HepG2 (cell line): Measurements from ENCODE around the gene UCK2. TPM values are rescaled to one million over a fixed set of nuclear protein-coding genes. Genes with fewer than 3 reads are reported as not detected.

Experiments used
- ATF5 ChIP-seq: sonication (generic); formaldehyde crosslinking; IDR thresholded peaks from 2 replicates; pipeline ENCODE4 v1.4.0; 2020; ENCODE audit warnings: mild to moderate bottlenecking, low read depth, missing genetic modification reagents
- CHCHD3 ChIP-seq: sonication (generic); formaldehyde crosslinking; IDR thresholded peaks from 2 replicates; pipeline ENCODE4 v1.8.0; 2022; ENCODE audit warnings: mild to moderate bottlenecking, missing genetic modification reagents, moderate library complexity
- FOXP1 ChIP-seq, 2 experiments: fragments of 450-650 bp in 1 of 2; IDR thresholded peaks; 2 replicates each; pipeline ENCODE4 v1.6.1; 2017 to 2018; ENCODE audit warnings: antibody characterized with exemption in 1 of 2
- KDM6A ChIP-seq: IDR thresholded peaks from 2 replicates; pipeline ENCODE4 v1.6.1; 2016; ENCODE audit warnings: low read depth
- RARA ChIP-seq: IDR thresholded peaks from 2 replicates; pipeline ENCODE4 v1.6.1; 2016; ENCODE audit warnings: missing genetic modification reagents, missing compliant biosample characterization
- SIN3B ChIP-seq: fragments of 150-350 bp; IDR thresholded peaks from 2 replicates; pipeline ENCODE4 v1.6.1; 2014; ENCODE audit warnings: low read length
- SRSF1 ChIP-seq: fragments of 200-400 bp; formaldehyde crosslinking; optimal IDR thresholded peaks from 2 replicates; pipeline ENCODE3; 2017; ENCODE audit warnings: mild to moderate bottlenecking, low read depth, low read length, moderate library complexity
- ZBTB20 ChIP-seq: sonication (generic); formaldehyde crosslinking; IDR thresholded peaks from 2 replicates; pipeline ENCODE4 v1.8.1; 2023; ENCODE audit warnings: missing genetic modification reagents, low read depth, mild to moderate bottlenecking, borderline replicate concordance
- ZMYM3 ChIP-seq: sonication (generic); formaldehyde crosslinking; IDR thresholded peaks from 2 replicates; pipeline ENCODE4 v1.5.1; 2020; ENCODE audit warnings: mild to moderate bottlenecking, missing genetic modification reagents
- ZNF207 ChIP-seq: fragments of 450-650 bp; IDR thresholded peaks from 2 replicates; pipeline ENCODE4 v1.6.1; 2016; ENCODE audit warnings: antibody characterized with exemption, borderline replicate concordance
- ZNF792 ChIP-seq: IDR thresholded peaks from 2 replicates; pipeline ENCODE4 v1.6.1; 2016
- polyA plus RNA-seq, 8 experiments: library from polyadenylated mRNA; depleted of rRNA in 3 of 8; stranded (reverse) in 7 of 8; unstranded in 1 of 8; fragments of >200 nt; fragmentation: Illumina TruSeq in 4 of 8; extraction: Trizol in 4 of 8; gene quantifications; 2 replicates each; pipeline versions ENCODE4 v1.2.1 to v1.2.3, GENCODE V29; 2011 to 2016; ENCODE audit warnings: low read depth in 4 of 8, missing spikeins in 1 of 8, mixed read lengths in 1 of 8; ENCODE audit not compliant: insufficient read depth in 1 of 8
- total RNA-seq, 5 experiments: library from RNA; depleted of rRNA; stranded (reverse); fragments of >200 nt; fragmentation: Illumina TruSeq; extraction: Trizol; gene quantifications; 2 replicates each; pipeline ENCODE4 v1.2.3, GENCODE V29; 2016; ENCODE audit warnings: low read depth in 1 of 5
- TF ChIP-seq, protein P1 (sequence below): sonication (generic); formaldehyde crosslinking; IDR thresholded peaks from 2 replicates; pipeline ENCODE4 v1.5.0; 2020; ENCODE audit warnings: mild to moderate bottlenecking, missing genetic modification reagents, borderline replicate concordance
- TF ChIP-seq, protein P2 (sequence below): sonication (generic); formaldehyde crosslinking; IDR thresholded peaks from 2 replicates; pipeline ENCODE4 v1.4.0; 2020; ENCODE audit warnings: mild to moderate bottlenecking, missing genetic modification reagents, borderline replicate concordance
- TF ChIP-seq, protein P3 (sequence below): IDR thresholded peaks from 2 replicates; pipeline ENCODE4 v1.6.1; 2016

The UCK2 gene
- total and polyA plus RNA-seq, 2 of the 13 experiments (the other 11 are each of a cell fraction or from before 2014, with no cell fraction given) = 64.3 to 78.0 TPM

GRCh38 chr1:165911609-165912281 is 84.3 kb downstream of the UCK2 start (continued):
- TF ChIP-seq, protein P1, sequence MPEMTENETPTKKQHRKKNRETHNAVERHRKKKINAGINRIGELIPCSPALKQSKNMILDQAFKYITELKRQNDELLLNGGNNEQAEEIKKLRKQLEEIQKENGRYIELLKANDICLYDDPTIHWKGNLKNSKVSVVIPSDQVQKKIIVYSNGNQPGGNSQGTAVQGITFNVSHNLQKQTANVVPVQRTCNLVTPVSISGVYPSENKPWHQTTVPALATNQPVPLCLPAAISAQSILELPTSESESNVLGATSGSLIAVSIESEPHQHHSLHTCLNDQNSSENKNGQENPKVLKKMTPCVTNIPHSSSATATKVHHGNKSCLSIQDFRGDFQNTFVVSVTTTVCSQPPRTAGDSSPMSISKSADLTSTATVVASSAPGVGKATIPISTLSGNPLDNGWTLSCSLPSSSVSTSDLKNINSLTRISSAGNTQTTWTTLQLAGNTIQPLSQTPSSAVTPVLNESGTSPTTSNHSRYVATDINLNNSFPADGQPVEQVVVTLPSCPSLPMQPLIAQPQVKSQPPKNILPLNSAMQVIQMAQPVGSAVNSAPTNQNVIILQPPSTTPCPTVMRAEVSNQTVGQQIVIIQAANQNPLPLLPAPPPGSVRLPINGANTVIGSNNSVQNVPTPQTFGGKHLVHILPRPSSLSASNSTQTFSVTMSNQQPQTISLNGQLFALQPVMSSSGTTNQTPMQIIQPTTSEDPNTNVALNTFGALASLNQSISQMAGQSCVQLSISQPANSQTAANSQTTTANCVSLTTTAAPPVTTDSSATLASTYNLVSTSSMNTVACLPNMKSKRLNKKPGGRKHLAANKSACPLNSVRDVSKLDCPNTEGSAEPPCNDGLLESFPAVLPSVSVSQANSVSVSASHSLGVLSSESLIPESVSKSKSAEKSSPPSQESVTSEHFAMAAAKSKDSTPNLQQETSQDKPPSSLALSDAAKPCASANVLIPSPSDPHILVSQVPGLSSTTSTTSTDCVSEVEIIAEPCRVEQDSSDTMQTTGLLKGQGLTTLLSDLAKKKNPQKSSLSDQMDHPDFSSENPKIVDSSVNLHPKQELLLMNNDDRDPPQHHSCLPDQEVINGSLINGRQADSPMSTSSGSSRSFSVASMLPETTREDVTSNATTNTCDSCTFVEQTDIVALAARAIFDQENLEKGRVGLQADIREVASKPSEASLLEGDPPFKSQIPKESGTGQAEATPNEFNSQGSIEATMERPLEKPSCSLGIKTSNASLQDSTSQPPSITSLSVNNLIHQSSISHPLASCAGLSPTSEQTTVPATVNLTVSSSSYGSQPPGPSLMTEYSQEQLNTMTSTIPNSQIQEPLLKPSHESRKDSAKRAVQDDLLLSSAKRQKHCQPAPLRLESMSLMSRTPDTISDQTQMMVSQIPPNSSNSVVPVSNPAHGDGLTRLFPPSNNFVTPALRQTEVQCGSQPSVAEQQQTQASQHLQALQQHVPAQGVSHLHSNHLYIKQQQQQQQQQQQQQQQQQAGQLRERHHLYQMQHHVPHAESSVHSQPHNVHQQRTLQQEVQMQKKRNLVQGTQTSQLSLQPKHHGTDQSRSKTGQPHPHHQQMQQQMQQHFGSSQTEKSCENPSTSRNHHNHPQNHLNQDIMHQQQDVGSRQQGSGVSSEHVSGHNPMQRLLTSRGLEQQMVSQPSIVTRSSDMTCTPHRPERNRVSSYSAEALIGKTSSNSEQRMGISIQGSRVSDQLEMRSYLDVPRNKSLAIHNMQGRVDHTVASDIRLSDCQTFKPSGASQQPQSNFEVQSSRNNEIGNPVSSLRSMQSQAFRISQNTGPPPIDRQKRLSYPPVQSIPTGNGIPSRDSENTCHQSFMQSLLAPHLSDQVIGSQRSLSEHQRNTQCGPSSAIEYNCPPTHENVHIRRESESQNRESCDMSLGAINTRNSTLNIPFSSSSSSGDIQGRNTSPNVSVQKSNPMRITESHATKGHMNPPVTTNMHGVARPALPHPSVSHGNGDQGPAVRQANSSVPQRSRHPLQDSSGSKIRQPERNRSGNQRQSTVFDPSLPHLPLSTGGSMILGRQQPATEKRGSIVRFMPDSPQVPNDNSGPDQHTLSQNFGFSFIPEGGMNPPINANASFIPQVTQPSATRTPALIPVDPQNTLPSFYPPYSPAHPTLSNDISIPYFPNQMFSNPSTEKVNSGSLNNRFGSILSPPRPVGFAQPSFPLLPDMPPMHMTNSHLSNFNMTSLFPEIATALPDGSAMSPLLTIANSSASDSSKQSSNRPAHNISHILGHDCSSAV (CRISPR knock-in tag) = 0 out of 2 replicates have a peak, but pooled peaks have one; percentile 56
- TF ChIP-seq ATF5 (CRISPR knock-in tag) = no peak
- no peak for TF ChIP-seq ZNF207
- TF ChIP-seq RARA (CRISPR knock-in tag) = peak; percentile 52
- no peak for TF ChIP-seq KDM6A (CRISPR knock-in tag)
- no peak for TF ChIP-seq ZNF792 (CRISPR knock-in tag)
- TF ChIP-seq, protein P2, sequence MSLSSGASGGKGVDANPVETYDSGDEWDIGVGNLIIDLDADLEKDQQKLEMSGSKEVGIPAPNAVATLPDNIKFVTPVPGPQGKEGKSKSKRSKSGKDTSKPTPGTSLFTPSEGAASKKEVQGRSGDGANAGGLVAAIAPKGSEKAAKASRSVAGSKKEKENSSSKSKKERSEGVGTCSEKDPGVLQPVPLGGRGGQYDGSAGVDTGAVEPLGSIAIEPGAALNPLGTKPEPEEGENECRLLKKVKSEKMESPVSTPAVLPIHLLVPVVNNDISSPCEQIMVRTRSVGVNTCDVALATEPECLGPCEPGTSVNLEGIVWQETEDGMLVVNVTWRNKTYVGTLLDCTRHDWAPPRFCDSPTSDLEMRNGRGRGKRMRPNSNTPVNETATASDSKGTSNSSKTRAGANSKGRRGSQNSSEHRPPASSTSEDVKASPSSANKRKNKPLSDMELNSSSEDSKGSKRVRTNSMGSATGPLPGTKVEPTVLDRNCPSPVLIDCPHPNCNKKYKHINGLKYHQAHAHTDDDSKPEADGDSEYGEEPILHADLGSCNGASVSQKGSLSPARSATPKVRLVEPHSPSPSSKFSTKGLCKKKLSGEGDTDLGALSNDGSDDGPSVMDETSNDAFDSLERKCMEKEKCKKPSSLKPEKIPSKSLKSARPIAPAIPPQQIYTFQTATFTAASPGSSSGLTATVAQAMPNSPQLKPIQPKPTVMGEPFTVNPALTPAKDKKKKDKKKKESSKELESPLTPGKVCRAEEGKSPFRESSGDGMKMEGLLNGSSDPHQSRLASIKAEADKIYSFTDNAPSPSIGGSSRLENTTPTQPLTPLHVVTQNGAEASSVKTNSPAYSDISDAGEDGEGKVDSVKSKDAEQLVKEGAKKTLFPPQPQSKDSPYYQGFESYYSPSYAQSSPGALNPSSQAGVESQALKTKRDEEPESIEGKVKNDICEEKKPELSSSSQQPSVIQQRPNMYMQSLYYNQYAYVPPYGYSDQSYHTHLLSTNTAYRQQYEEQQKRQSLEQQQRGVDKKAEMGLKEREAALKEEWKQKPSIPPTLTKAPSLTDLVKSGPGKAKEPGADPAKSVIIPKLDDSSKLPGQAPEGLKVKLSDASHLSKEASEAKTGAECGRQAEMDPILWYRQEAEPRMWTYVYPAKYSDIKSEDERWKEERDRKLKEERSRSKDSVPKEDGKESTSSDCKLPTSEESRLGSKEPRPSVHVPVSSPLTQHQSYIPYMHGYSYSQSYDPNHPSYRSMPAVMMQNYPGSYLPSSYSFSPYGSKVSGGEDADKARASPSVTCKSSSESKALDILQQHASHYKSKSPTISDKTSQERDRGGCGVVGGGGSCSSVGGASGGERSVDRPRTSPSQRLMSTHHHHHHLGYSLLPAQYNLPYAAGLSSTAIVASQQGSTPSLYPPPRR (CRISPR knock-in tag) = peak; percentile 40; the same call in 1 of the 2 replicates
- TF ChIP-seq CHCHD3 (CRISPR knock-in tag) = no peak
- TF ChIP-seq, protein P3, sequence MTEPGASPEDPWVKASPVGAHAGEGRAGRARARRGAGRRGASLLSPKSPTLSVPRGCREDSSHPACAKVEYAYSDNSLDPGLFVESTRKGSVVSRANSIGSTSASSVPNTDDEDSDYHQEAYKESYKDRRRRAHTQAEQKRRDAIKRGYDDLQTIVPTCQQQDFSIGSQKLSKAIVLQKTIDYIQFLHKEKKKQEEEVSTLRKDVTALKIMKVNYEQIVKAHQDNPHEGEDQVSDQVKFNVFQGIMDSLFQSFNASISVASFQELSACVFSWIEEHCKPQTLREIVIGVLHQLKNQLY (CRISPR knock-in tag) = 0 out of 2 replicates have a peak, but pooled peaks have one; percentile 19
- no peak for TF ChIP-seq SRSF1
- no peak for TF ChIP-seq SIN3B
- TF ChIP-seq ZBTB20 (CRISPR knock-in tag) = peak; percentile 30; the same call in 1 of the 2 replicates
- TF ChIP-seq FOXP1 (IDR thresholded peaks at IDR 0.05) = no peak
- peak; percentile 66; the same call in 1 of the 2 replicates for TF ChIP-seq FOXP1 (CRISPR knock-in tag; IDR thresholded peaks at IDR 0.05)
- peak; percentile 51; the same call in 1 of the 2 replicates for TF ChIP-seq ZMYM3 (CRISPR knock-in tag)
